Stimulated activated effector memory CD8-positive, alpha-beta T cell treated with anti-CD3 and anti-CD28 coated beads, Interleukin-12 subunit alpha, Interleukin-12 subunit beta, amount 100 ng/mL, for 72 hours (primary cell): ENCODE results near the gene MAFG.

Source experiments
- ATAC-seq: fragments of 150-1000 bp; cut with Tn5 transposase; 2 replicates; pipeline ENCODE4 v1.10.0; 2021
- DNase-seq, 2 donors: peaks; one replicate each; pipeline ENCODE4 v3.0.0; 2021 to 2022; ENCODE audit warnings: low spot score in 2 of 2
- H3K27ac Mint-ChIP-seq: one replicate; pipeline ENCODE4 v1.8.0; 2022; ENCODE audit warnings: mild to moderate bottlenecking, mixed read lengths
- H3K36me3 Mint-ChIP-seq: one replicate; pipeline ENCODE4 v1.8.0; 2022; ENCODE audit warnings: mild to moderate bottlenecking, mixed read lengths
- H3K4me1 Mint-ChIP-seq: one replicate; pipeline ENCODE4 v1.8.0; 2022; ENCODE audit warnings: mixed read lengths
- H3K4me3 Mint-ChIP-seq: one replicate; pipeline ENCODE4 v1.8.0; 2022; ENCODE audit warnings: mild to moderate bottlenecking, mixed read lengths
- H3K9me3 Mint-ChIP-seq: one replicate; pipeline ENCODE4 v1.8.0; 2022; ENCODE audit warnings: mixed read lengths

MAFG gene

DNA sequence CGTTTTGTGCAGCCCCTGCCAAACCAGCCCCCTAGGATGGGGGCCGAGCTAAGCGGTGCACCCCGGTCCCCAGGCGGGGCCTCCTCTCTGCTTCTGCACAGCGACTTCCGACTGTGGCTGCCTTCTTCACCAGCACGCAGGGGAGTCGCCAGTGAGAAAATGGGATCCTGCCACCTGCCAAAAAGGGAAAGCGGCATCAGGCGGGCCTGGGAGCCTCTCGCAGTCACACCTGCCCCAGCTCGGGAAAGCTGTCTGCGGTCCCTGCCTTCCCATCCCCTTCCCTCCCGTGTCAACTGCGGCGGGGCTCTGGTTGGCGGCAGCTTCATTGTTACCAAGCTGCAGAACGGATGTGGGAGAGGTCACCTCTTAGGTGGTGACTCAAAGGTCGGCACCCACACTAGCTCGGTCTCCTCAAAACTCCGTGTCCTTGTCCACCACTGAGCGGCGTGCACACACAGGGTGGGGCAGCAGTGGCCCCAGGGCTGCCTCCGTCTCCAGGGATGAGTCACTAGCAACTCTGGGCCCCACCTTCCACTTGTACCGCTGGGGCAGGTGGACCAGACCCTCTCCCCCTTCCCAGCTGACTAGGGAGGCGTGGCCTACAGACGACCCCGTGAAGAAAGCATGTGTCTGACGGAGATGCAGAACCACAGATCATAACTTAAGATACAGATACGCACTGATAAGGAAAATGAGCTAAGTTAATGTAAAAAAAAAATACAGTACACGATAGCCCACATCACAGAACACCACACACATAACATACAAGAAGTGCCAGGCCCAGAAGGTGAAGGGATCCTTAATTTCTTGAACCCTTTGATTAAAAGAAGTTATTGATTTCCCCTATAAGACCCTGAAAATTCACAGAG, 14.9 kb downstream of the MAFG start:
- H3K27ac Mint-ChIP-seq = no peak overlapping the region

DNA sequence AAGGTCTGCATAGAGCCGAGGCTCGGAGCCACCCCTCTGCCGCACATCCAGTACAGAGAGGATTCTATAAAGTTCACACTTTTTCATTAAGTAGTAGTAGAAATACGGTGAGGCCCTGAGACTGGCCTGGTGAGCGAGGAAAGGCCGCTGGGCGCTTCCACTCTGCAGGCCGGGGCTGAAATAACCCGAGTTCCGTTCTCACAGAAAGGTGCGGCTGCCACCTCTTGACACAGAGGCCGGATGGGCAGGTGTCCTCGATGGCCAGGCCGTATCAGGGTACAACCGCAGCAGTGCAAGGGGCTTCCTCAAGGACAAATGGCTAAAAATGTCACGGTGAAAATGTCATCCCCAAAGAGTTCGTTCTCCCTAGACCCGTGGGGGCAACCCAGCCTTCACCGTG, 15.6 kb downstream of the MAFG start:
- Mint-ChIP-seq H3K4me3 (peak overlapping the region; percentile 69), H3K27ac (peak overlapping the region; percentile 40)

More for the DNA sequence above, 14.9 kb downstream of the MAFG start:
- Mint-ChIP-seq H3K4me3 (peak overlapping the region; percentile 69), H3K4me1 (peaks cover 17% of the 10 kb centered on the region), H3K9me3 (no peaks in the 10 kb centered on the region), H3K36me3 (peaks cover 62% of the 10 kb centered on the region)
- DNase-seq = no peak
- no peak for ATAC-seq

DNA sequence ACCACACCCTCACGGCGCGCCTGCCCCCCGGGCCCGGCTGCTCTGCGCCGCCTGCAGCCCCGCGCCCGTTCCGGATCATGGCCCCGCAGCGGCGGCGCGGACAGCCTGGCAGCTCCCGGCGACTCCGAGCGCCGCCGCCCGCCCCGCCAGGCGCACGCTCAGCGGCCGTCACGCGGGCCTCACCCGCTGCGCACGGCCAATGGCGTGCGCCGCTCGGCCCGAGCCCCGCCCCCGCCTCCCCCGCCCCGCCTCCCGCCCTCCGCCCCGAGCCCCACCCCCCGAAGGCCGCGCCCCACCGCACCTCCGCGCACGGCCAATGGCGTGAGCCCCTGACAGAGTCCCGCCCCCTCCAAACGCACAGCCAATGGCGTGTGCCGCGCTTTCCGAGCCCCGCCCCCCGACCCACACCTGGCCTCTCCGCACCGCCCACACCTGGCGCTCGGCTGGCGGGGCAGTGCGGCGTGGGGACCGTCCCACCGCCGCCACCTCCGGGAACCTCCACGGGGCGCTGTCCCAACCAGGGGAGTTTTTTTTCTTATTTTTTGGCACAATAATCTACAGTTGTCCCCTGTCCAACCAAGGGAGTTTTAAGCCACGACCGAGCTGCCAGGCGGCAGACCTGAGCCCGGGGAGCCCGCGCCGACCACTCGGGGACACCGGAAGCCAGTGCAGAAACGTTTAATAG, 16.1 kb downstream of the MAFG start, which contains the start of gene PCYT2:
PCYT2 (minus strand) TSS at position 123 of the 685 bp plus-strand sequence; CDS start at position 79, 44 bp downstream.
- Mint-ChIP-seq H3K4me1 (peaks cover 6% of the 10 kb centered on the region), H3K9me3 (no peaks in the 10 kb centered on the region), H3K27ac (peak within 1 kb of the TSS; percentile 40), H3K36me3 (peaks cover 49% of the 10 kb centered on the region), H3K4me3 (peak within 1 kb of the TSS; percentile 69)
- DNase-seq (peak; percentile 81 to 92), ATAC-seq (peak; percentile 91)

More for the DNA sequence above, 15.6 kb downstream of the MAFG start:
- no peak for ATAC-seq
- H3K4me1 Mint-ChIP-seq = peaks cover 11% of the 10 kb centered on the region
- no peaks in the 10 kb centered on the region for H3K9me3 Mint-ChIP-seq
- no peak for DNase-seq
- H3K36me3 Mint-ChIP-seq = peaks cover 55% of the 10 kb centered on the region

DNA sequence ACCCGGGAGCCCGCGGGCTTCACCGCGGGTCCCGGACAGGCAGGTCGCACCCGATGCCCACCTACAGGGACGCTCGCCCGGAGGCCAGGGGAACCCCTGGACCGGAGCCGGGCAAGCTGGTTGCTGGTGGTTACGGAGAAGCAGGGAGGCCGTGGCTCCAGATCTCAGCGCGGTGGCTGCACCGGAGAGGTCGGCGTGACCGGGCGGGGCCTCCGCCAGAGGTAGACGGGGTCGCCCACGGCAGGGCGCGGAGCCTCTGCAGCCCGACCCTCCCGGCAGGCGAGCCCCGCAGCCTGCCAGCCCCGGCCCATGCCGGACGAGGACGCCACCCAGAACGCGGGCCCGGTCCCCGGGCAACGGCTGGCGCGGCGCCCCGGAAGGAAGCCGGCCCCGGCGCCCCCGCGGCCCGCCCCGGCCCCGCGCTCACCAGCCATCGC, 16.7 kb downstream of the MAFG start:
- DNase-seq (peak in 1 of 2 donors; percentile 68), ATAC-seq (peak; percentile 55)
- H3K9me3 Mint-ChIP-seq = no peaks in the 10 kb centered on the region
- H3K27ac Mint-ChIP-seq = peak overlapping the region; percentile 20
- peaks cover 6% of the 10 kb centered on the region for H3K4me1 Mint-ChIP-seq
- peaks cover 44% of the 10 kb centered on the region for H3K36me3 Mint-ChIP-seq
- peak overlapping the region; percentile 69 for H3K4me3 Mint-ChIP-seq

DNA sequence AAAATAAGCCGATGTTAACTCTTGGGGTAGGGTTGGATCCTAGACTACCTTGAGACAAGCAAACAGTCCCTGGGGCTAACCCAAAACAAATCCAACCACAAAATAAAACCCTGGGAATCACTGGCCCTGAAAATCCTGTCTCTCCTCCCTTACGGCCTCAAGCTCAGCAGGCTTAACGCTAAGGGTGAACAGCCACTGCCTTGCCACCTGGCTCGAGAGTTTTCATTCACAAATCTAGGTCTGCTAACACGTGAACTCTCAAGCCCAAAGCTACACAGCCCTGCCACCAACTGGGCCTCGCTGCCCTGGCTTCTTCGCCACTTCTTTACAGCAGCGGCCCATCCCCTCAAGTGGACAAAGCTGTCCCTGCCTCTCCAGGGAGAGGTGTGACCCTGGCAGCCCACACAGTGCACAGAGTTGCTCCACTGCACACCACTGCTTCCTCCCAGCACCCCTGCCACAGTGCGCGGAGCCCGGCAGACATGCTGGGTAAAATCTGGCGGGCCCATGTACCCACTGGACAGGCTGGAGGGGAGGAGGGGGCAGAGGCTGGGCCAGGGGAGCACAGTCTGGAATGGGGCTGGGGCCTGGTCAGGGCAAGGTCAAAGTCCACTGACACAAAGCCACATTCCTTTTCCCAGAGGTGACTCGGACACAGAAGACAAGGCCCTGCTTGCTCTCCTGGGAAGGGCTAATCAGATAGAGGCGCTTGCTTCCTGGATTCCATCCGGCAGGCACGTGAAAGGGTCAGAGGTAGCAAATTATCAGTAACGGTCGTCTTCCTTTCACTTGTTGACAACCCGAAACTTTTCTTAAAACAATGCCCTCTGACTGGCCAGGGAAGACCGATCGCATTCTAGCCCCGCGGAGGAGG, 17.3 kb downstream of the MAFG start:
- Mint-ChIP-seq H3K4me3 (peak overlapping the region; percentile 69), H3K36me3 (peaks cover 37% of the 10 kb centered on the region), H3K4me1 (peaks cover 6% of the 10 kb centered on the region), H3K27ac (peak overlapping the region; percentile 20), H3K9me3 (no peaks in the 10 kb centered on the region)
- DNase-seq = no peak
- ATAC-seq = no peak

DNA sequence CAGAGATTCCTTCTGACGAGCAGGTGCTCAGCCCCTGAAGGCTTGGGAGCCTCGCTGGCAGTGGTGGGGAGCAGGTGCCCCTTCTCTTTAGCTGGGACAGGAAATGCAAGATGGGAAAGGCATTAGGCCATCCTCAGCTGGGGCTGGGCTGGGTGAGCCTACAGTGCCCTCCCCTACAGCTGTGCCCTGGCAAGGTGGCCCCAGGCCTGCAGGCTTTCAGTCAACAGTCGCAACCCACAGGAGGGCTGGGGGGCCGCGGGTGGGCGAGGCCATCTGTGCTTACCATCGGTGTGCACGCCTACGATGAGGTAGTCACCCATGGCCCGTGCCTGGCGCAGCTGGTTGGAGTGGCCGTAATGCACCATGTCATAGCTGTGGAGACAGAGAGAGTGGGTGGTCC, 18.3 kb downstream of the MAFG start:
- no peaks in the 10 kb centered on the region for H3K9me3 Mint-ChIP-seq
- DNase-seq = no peak
- peaks cover 6% of the 10 kb centered on the region for H3K4me1 Mint-ChIP-seq
- H3K27ac Mint-ChIP-seq = no peak overlapping the region
- no peak for ATAC-seq
- H3K36me3 Mint-ChIP-seq = peaks cover 29% of the 10 kb centered on the region
- H3K4me3 Mint-ChIP-seq = peak overlapping the region; percentile 69

DNA sequence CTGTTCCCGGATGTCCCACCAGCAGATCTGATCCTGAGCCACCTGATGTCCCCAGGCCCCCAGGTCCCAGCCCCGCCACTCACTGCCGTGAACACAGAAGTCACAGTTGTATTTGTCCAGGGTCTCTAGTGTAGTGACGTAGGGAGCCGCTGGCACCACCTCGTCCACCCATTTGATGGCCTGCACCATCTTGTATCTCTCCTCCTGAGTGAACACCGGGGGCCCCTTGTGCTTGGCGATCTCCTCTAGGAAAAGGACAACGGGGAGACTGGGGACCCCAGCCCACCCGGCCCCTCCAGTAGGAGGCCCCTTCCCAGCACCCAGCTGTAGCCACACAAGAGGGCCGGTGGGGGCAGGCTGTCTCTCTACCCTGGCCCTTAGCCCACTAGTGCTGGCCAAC, 18.7 kb downstream of the MAFG start:
- Mint-ChIP-seq H3K36me3 (peaks cover 30% of the 10 kb centered on the region), H3K27ac (no peak overlapping the region), H3K4me1 (peaks cover 6% of the 10 kb centered on the region), H3K9me3 (no peaks in the 10 kb centered on the region), H3K4me3 (no peak overlapping the region)
- ATAC-seq (no peak), DNase-seq (no peak)

DNA sequence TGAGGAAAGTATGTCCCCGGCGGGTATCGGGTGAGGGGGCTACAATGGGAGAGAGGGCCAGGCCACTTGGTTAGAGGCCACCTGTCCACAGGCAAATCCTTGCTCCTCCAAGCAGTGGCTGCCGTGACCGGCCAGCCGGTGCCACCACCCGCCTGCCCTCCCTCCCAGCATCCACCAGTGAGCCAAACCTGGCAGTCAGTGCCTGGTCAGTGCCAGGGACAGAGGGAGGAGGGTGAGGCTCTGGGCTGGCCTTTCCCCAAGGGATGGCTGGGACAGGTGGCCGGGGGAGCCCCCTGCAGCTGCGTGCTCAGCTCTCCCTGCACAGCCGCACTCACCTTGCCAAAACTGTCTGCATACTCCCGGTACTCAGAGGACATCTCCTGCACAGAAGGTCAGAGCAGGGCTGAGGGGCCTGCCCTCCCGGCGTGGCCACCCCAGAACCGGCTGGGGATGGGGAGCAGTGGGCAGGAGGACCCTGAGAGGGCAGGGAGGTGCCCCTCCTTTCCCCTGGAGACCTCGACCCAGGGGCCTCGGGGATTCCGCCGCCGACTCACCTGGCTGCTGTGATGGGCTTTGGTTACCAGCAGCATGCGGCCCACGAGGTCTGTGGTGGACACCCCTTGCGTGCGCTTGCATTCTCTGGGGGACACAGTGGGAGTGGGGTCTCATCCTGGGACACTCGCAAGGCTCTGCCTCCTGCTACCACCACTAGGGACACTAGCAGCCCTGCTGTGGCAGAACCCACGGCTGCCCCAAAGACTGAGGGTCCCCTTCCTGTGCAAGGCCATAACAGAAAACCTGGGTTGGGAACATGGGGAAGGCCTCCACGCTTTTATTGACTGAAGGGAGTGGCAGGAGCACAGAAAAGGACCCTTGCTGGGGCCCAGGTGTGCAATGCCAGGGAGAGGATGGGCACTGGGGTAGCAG, 20.1 kb downstream of the MAFG start:
- Mint-ChIP-seq H3K9me3 (no peaks in the 10 kb centered on the region), H3K36me3 (peaks cover 20% of the 10 kb centered on the region), H3K4me3 (no peak overlapping the region), H3K27ac (no peak overlapping the region), H3K4me1 (peaks cover 6% of the 10 kb centered on the region)
- DNase-seq (no peak), ATAC-seq (no peak)

DNA sequence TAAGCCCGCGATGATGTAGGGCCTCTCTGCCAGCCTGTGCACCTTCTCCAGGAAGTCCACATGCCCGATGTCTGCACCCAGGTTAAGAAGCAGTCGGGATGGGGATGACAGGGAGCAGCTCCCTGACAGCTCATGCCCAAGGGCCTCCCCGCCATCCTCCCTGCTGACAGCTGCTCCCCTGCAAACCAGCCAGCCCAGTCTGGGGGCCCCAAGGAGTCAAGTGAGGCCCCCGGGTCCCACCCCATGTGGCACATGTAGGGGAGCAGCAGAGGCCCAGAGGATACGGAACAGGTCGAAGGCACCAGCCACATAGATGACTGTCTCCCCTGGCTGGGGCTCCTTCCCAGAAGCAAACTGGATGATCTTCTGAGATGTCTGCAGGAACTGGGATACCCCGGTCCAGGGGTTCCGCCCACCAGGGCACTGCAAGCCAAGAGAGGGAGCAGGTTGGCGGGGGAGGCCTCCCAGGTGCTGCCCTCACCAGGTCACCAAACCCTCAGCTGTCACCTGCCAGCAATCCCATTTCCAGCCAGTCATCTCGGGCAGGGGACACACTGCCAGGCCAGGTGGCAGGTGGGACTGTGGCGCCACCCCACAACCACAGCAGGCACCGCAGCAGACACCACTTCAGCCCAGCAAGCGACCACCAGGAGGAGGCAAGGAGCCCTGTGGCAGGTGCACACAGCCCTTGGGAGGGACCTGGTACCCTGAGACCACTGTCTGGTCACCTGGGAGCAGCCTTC, 20.9 kb downstream of the MAFG start:
- Mint-ChIP-seq H3K4me1 (peaks cover 6% of the 10 kb centered on the region), H3K36me3 (peaks cover 12% of the 10 kb centered on the region), H3K4me3 (no peak overlapping the region), H3K27ac (no peak overlapping the region), H3K9me3 (no peaks in the 10 kb centered on the region)
- DNase-seq (no peak), ATAC-seq (no peak)

DNA sequence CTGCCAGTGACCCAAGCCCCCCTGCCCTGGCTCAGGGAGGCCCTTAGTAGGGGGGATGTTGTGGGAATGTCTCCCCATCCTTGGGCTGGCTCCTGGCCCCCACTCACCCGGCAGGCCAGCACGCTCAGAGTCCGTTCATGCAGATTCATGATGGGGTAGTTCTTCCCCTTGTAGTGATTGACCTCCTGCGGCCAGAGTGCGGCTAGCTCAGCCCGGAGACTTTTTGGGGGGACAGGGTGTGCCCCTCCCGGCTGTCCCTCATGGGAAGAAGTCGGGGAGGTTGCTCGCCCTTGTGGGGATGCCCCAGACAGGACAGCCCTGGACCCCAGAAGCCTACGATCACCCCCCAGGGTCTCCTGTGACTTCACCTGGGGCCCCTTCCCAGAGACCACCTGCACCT, 21.5 kb downstream of the MAFG start:
- H3K36me3 Mint-ChIP-seq = peaks cover 9% of the 10 kb centered on the region

DNA sequence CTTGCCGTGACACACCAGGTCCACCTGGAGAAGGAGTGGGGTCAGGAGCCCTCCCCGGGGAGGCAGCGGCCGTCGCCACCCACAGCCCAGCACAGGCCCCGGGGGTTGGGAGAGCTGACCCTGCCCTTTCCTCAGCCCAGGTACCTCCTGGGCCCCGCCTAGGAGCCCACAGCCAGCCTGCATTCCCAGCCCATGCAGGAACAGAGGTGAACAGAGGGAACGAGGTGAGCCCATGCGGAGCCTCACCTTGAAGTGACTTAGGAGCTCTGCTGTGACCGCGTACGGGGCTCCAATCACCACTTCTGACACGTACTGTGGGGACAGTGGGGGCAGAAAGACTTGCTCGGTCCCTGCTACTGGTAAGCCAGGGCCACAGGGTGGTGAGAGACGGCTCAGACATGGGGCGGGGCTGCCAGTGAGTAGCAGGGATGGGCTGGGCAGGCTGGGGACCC, 22.1 kb downstream of the MAFG start:
- no peak for ATAC-seq
- no peak overlapping the region for H3K4me3 Mint-ChIP-seq
- H3K27ac Mint-ChIP-seq = no peak overlapping the region
- no peak for DNase-seq
- peaks cover 16% of the 10 kb centered on the region for H3K4me1 Mint-ChIP-seq
- H3K36me3 Mint-ChIP-seq = peaks cover 12% of the 10 kb centered on the region
- no peaks in the 10 kb centered on the region for H3K9me3 Mint-ChIP-seq

More for the DNA sequence above, 21.5 kb downstream of the MAFG start:
- Mint-ChIP-seq H3K4me3 (no peak overlapping the region), H3K27ac (no peak overlapping the region), H3K9me3 (no peaks in the 10 kb centered on the region), H3K4me1 (peaks cover 12% of the 10 kb centered on the region)
- DNase-seq = no peak
- ATAC-seq = no peak

DNA sequence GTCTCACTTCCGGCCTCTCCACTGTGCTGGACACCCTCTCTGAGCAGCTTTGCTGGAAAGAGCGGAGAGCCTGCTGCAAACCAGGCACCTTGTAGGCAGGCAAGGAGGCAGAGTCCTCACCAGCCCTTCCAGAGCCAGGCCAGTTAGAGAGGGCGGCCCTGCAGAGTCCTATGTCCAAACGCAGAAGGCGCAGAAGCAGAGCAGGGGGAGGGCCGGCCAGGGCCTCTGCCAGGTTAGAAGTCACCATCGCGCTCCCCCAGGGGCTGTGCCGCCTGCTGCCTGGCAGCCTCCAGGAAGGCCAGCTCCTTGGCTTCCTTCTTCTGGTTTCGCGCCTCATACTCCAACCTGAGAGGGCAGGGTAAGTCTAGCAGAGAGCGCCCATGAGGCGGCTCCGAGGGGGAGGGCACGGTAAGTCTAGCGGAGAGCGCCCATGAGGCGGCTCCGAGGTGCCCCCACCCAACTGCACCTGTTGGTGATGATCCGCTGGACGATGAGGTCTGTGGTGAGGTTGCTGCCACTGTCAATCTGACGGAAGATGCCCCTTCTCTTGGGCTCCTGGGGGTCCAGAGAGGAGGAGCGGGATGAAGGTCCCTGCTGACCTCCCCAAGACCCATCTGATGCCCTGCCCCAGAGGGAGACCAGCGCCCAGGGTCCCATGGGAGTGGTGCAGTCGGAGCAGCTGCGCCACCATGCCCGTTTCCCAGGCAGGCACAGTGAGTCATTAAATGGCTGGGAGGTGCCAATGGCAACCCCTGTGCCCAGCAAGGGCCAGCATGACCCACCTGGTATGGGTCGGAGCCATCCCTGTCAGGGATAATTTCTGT, 22.7 kb downstream of the MAFG start:
- Mint-ChIP-seq H3K36me3 (peaks cover 16% of the 10 kb centered on the region), H3K9me3 (no peaks in the 10 kb centered on the region), H3K4me3 (no peak overlapping the region), H3K4me1 (peaks cover 10% of the 10 kb centered on the region), H3K27ac (no peak overlapping the region)
- no peak for DNase-seq
- ATAC-seq = no peak
